SH-SY5Y (cell line): ENCODE measurements around the gene OR10H5.

Experiments
- GATA2 ChIP-seq: IDR thresholded peaks from 2 replicates; pipeline ENCODE4 v1.6.1; 2011; ENCODE audit warnings: mild to moderate bottlenecking, low read depth, low read length
- GATA3 ChIP-seq: IDR thresholded peaks from 2 replicates; pipeline ENCODE4 v1.6.1; 2011; ENCODE audit warnings: low read depth, mild to moderate bottlenecking, low read length, moderate library complexity

- TF ChIP-seq GATA2: no peak
- no peak for TF ChIP-seq GATA3
These were observed 42.3 kb downstream of the OR10H5 start for GRCh38 chr19:15829786-15830185.
